Adrenal gland (tissue), 12 donors: ENCODE measurements around the gene AMIGO2. TPM values are rescaled to one million over a fixed set of nuclear protein-coding genes. Genes with fewer than 3 reads are reported as not detected.

ENCODE experiments used
- DNase-seq, 7 donors: peaks; one replicate each; pipeline ENCODE4 v3.0.0-alpha.2; 2019 to 2020
- H3K27ac ChIP-seq, 5 donors: fragments of 200-600 bp; sonication (generic) in 4 of 5; 1 replicate in 3 of 5; 2 replicates in 2 of 5; pipeline versions ENCODE4 v1.5.1 to v1.8.0; 2016 to 2020; ENCODE audit warnings: mild to moderate bottlenecking in 1 of 5
- H3K27me3 ChIP-seq: fragments of 200-600 bp; 2 replicates; pipeline ENCODE4 v1.8.0; 2021
- H3K36me3 ChIP-seq, 2 donors: fragments of 200-600 bp; replicated peaks in 1 of 2; 1 replicate in 1 of 2; 2 replicates in 1 of 2; pipeline versions ENCODE4 v1.5.1 to v1.8.0; 2018 to 2022
- H3K4me1 ChIP-seq, 2 donors: fragments of 200-600 bp; replicated peaks in 1 of 2; 1 replicate in 1 of 2; 2 replicates in 1 of 2; pipeline versions ENCODE4 v1.5.1 to v1.8.0; 2018 to 2021
- H3K4me3 ChIP-seq, 4 donors: fragments of 200-600 bp; sonication (generic) in 3 of 4; one replicate each; pipeline ENCODE4 v1.5.1; 2016 to 2018
- H3K9me3 ChIP-seq, 3 donors: fragments of 200-600 bp; sonication (generic) in 1 of 3; replicated peaks in 1 of 3; 1 replicate in 2 of 3; 2 replicates in 1 of 3; pipeline versions ENCODE4 v1.5.1 to v1.8.0; 2016 to 2021
- CTCF ChIP-seq, 6 experiments: fragments of 450-650 bp in 4 of 6; fragments of 200-600 bp in 2 of 6; sonication (generic) in 1 of 6; IDR thresholded peaks; 1 replicate in 5 of 6; 2 replicates in 1 of 6; pipeline versions ENCODE4 v1.5.1 to v1.8.0; 2016 to 2021; ENCODE audit warnings: antibody characterized with exemption in 6 of 6, mild to moderate bottlenecking in 2 of 6, moderate library complexity in 1 of 6
- POLR2A ChIP-seq, 2 donors: fragments of 450-650 bp; IDR thresholded peaks; one replicate each; pipeline ENCODE4 v1.6.1; 2017; ENCODE audit warnings: antibody characterized with exemption in 2 of 2, mild to moderate bottlenecking in 2 of 2, moderate library complexity in 1 of 2
- WGBS, 4 donors: extraction: QIAGEN DNeasy Blood & Tissue Kit in 2 of 4; methylation state at CpG; one replicate each; pipeline versions ENCODE4 v1.1.5 to v1.1.7; 2013 to 2017; 5-methylcytosine and 5-hydroxymethylcytosine counted together
- intact Hi-C, 2 donors: fragments of 100-400 bp; cut with DNase I; formaldehyde crosslinking; loops; one replicate each; pipeline versions ENCODE4 v1.14.1 to v1.15.0; 2022 to 2023
- polyA plus RNA-seq, 3 donors: library from polyadenylated mRNA; stranded (reverse); fragments of 200-250 nt in 2 of 3; fragments of 350-450 nt in 1 of 3; fragmentation: Illumina TruSeq in 1 of 3; extraction: RNeasy Lipid Tissue Mini Kit (QIAGEN cat#74804) in 1 of 3; gene quantifications; one replicate each; pipeline ENCODE4 v1.2.3, GENCODE V29; 2013 to 2014
- total RNA-seq, 9 donors: library from RNA; depleted of rRNA in 4 of 9; stranded (reverse); fragments of >200 nt in 4 of 9; fragments of 120-200 nt in 1 of 9; fragmentation: NEBNext Ultra II Directional in 1 of 9; extraction: Animal tissue kit (Norgen Biotek cat#: 25700) in 1 of 9; gene quantifications; one replicate each; pipeline versions ENCODE4 v1.1.0 to v1.2.4, GENCODE V29; 2013 to 2023
- donor health status: healthy with polysubstance abuse.
- donor health status: Bipolar disorder and iron deficiency.
- donor health status: DM: yes; HTN: yes; CAD: no.
- donor health status: DM: no; HTN: no; CAD: no.
- donor health status: DM: no; HTN: no; CAD: no.
- donor health status: DM: yes; HTN: yes; CAD: no.

AMIGO2 gene
- total and polyA plus RNA-seq, 12 donors: 10.6 to 40.4 (median 28.3) TPM

DNA sequence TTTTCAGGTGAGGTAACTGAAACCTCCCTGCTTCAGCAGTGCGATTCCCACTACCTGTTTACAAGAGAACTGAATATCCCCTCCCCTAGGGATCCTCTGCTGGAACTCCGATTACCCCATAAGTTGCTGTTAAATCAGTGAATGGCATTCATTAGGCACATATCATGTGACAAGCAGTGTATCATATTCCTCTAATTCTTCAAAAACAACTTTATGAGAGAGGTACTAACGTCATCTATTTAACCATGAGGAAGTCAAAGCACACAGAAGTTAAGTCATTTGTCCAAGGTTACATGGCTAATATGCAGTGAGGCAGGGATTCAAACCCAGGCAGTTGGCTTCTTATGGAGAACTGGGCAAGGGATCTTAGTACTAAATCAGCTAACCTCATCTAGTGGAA is 44.3 kb downstream of the AMIGO2 start:
- Histone ChIP-seq H3K4me3 (no peak overlapping the region), H3K27ac (no peak overlapping the region), H3K4me1 (peaks cover 0 to 12% of the 10 kb centered on the region in 2 donors), H3K27me3 (no peaks in the 10 kb centered on the region), H3K36me3 (no peaks in the 10 kb centered on the region), H3K9me3 (no peaks in the 10 kb centered on the region)
- no peak for DNase-seq
- TF ChIP-seq CTCF (IDR thresholded peaks at IDR 0.05) (no peak), POLR2A (IDR thresholded peaks at IDR 0.05) (no peak)
- WGBS, 4 donors: 71 to 83% (median 73%) methylated on average over 3 of the region's 3 CpGs
- intact Hi-C loops: loop anchor here in 1 of 2 donors (5.0 to 10.0 kb wide), 3 partner anchors 42 to 369 kb away; partner anchors contain the start of genes AMIGO2 and PCED1B

DNA sequence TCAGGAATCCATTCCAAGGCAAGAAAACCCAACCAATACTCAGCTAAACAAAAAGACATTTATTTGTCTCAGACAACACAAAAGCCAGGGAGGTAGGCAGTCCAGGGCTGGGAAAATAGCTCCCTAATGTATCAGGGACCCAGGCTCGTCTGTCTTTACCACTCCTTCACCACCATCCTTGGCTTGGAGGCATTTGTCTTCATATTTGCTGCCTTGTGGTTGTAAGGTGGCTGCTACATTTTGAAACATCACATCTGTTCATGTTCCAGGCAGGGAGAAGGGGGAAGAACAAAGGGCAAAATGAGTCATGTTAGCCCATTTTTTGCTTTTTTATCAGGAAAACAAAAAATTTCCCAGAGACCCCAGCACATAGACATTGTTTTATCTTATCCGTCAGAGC is 45.1 kb downstream of the AMIGO2 start:
- H3K9me3 ChIP-seq: no peaks in the 10 kb centered on the region
- DNase-seq: no peak
- WGBS, 4 donors: 83 to 97% (median 90%) methylated on average over 2 of the region's 2 CpGs
- no peak overlapping the region for H3K27ac ChIP-seq
- intact Hi-C loops: loop anchor here (5.0 to 10.0 kb wide), 3 partner anchors 43 to 370 kb away; partner anchors contain the start of genes AMIGO2 (in 1 of the 2) and PCED1B (in 1 of the 2)
- no peaks in the 10 kb centered on the region for H3K27me3 ChIP-seq
- H3K4me3 ChIP-seq: no peak overlapping the region
- TF ChIP-seq CTCF (IDR thresholded peaks at IDR 0.05) (no peak), POLR2A (IDR thresholded peaks at IDR 0.05) (no peak)
- no peaks in the 10 kb centered on the region for H3K36me3 ChIP-seq
- peaks cover 0 to 12% of the 10 kb centered on the region in 2 donors for H3K4me1 ChIP-seq

DNA sequence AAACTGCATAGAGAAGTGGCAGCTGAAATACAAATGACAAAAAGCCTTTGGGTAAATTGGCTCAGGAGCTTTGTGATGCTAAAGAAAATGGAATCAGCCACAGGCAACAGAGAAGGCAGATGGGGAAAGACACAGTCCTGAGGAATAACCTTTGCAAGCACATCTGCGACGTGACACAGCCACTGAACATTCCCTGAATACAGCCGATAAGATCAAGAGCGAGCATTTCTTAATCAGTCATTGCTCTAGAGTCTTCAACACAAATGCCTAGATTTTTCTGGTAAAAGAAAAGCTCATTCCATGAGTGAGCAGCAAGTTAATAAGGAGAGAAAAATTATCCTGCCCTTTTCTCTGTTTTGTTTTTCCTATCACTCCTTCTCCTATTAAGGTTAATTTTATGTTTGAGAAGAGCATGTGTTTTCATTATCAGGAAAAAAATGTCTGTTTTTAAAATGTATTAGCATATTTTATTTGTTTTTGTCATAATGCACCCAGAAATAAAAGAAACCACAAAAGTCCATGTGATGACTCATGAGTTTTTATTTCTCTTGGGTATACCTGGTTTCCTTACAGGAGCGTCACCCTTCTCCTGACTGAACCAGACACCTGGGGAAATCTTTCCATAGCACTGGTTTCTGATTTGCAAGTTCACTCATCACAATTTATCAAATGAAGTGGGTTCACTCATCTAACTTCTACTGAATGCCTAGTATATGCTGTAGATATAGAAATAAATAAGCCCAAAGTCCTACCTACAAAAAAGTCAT is 45.8 kb downstream of the AMIGO2 start:
- H3K36me3 ChIP-seq: no peaks in the 10 kb centered on the region
- no peaks in the 10 kb centered on the region for H3K27me3 ChIP-seq
- H3K9me3 ChIP-seq: no peaks in the 10 kb centered on the region
- WGBS, 4 donors: 83 to 87% (median 85%) methylated on average over 5 of the region's 5 CpGs
- intact Hi-C loops: loop anchor here (5.0 to 10.0 kb wide), 2 partner anchors 273 to 371 kb away; no protein-coding TSS in a partner anchor
- no peak overlapping the region for H3K27ac ChIP-seq
- no peak overlapping the region for H3K4me3 ChIP-seq
- TF ChIP-seq CTCF (IDR thresholded peaks at IDR 0.05) (no peak), POLR2A (IDR thresholded peaks at IDR 0.05) (no peak)
- DNase-seq: no peak
- H3K4me1 ChIP-seq: peaks cover 4 to 12% of the 10 kb centered on the region in 2 donors

- Histone ChIP-seq H3K4me1 (peaks cover 4 to 8% of the 10 kb centered on the region in 2 donors), H3K27me3 (no peaks in the 10 kb centered on the region), H3K9me3 (no peaks in the 10 kb centered on the region), H3K27ac (no peak overlapping the region), H3K36me3 (no peaks in the 10 kb centered on the region), H3K4me3 (no peak overlapping the region)
- intact Hi-C loops: loop anchor here (5.0 to 10.0 kb wide), 2 partner anchors 274 to 372 kb away; no protein-coding TSS in a partner anchor
- TF ChIP-seq CTCF (IDR thresholded peaks at IDR 0.05) (no peak), POLR2A (IDR thresholded peaks at IDR 0.05) (no peak)
- 19 to 33% (median 31%) methylated on average over 5 of the region's 5 CpGs for WGBS, 4 donors
- peak; percentile 27 to 78 (median 56) for DNase-seq
Observed at GRCh38 chr12:47033081-47033480, 46.7 kb downstream of the AMIGO2 start.
